NK-92 treated with Interleukin-12 subunit alpha and Interleukin-12 subunit beta, amount 100 ng/mL, for 24 hours (cell line): ENCODE data around the gene ARFGAP3.
"Not testable (repeated sequence)": the region's sequence is repeated elsewhere in the genome, so short reads cannot be mapped to it uniquely, and the experiment has no call there.

Experiments used
- DNase-seq: peaks from one replicate; lab custom pipeline; 2025; lab: John Stamatoyannopoulos, UW

Gene ARFGAP3

GRCh38 chr22:42794551-42795510 is 62.2 kb downstream of the ARFGAP3 start:
- no peak for DNase-seq

GRCh38 chr22:42793848-42794405 is 63.1 kb downstream of the ARFGAP3 start:
- DNase-seq: no peak

- no peak for DNase-seq
These were observed 63.9 kb downstream of the ARFGAP3 start for GRCh38 chr22:42792909-42793847.

GRCh38 chr22:42792453-42792908 is 64.6 kb downstream of the ARFGAP3 start:
- no peak for DNase-seq

GRCh38 chr22:42791721-42792452 is 65.2 kb downstream of the ARFGAP3 start:
- no peak for DNase-seq

GRCh38 chr22:42788466-42788865 is 68.6 kb downstream of the ARFGAP3 start:
- DNase-seq: no peak

GRCh38 chr22:42788021-42788420 is 69.1 kb downstream of the ARFGAP3 start:
- DNase-seq: no peak

GRCh38 chr22:42787357-42787736 is 69.7 kb downstream of the ARFGAP3 start:
- DNase-seq: no peak

GRCh38 chr22:42786606-42787356 is 70.3 kb downstream of the ARFGAP3 start:
- no peak for DNase-seq

- no peak for DNase-seq
These were observed 71.2 kb downstream of the ARFGAP3 start for GRCh38 chr22:42785706-42786499.

GRCh38 chr22:42782306-42782705 is 74.8 kb downstream of the ARFGAP3 start:
- DNase-seq: not testable (repeated sequence)

- peak; percentile 3 for DNase-seq
These were observed 77.0 kb downstream of the ARFGAP3 start for GRCh38 chr22:42780070-42780540.

- no peak for DNase-seq
These were observed 79.9 kb downstream of the ARFGAP3 start for GRCh38 chr22:42777126-42777525.

- DNase-seq: no peak
These were observed 83.9 kb downstream of the ARFGAP3 start for GRCh38 chr22:42773167-42773566.

- DNase-seq: no peak
These were observed 84.4 kb downstream of the ARFGAP3 start for GRCh38 chr22:42772647-42773046.

- DNase-seq: no peak
These were observed 86.0 kb downstream of the ARFGAP3 start for GRCh38 chr22:42770941-42771647.

- DNase-seq: no peak
These were observed 86.7 kb downstream of the ARFGAP3 start for GRCh38 chr22:42770448-42770726.

- DNase-seq: no peak
These were observed 87.3 kb downstream of the ARFGAP3 start for GRCh38 chr22:42769574-42770447.

- DNase-seq: no peak
These were observed 87.9 kb downstream of the ARFGAP3 start for GRCh38 chr22:42769238-42769573.
